Osteocyte (in vitro differentiated cells): ENCODE results near the gene MAP1B. TPM values are rescaled to one million over a fixed set of nuclear protein-coding genes. Genes with fewer than 3 reads are reported as not detected.
A peak's percentile ranks its signal among the peaks of the same experiment; 100 is the strongest.

Experiments used
- DNase-seq: peaks from one replicate; pipeline ENCODE4 v3.0.0; 2021; ENCODE audit warnings: mixed read lengths; ENCODE audit not compliant: unreplicated experiment; ENCODE audit errors: extremely low spot score
- H3K27ac Mint-ChIP-seq: one replicate; pipeline ENCODE4 v1.8.0; 2021; ENCODE audit warnings: mild to moderate bottlenecking, mixed read lengths; ENCODE audit not compliant: unreplicated experiment
- H3K27me3 Mint-ChIP-seq: one replicate; pipeline ENCODE4 v1.8.0; 2021; ENCODE audit warnings: mixed read lengths; ENCODE audit not compliant: unreplicated experiment
- H3K36me3 Mint-ChIP-seq: one replicate; pipeline ENCODE4 v1.8.0; 2021; ENCODE audit warnings: mixed read lengths; ENCODE audit not compliant: unreplicated experiment
- H3K4me1 Mint-ChIP-seq: one replicate; pipeline ENCODE4 v1.8.0; 2021; ENCODE audit warnings: mixed read lengths; ENCODE audit not compliant: unreplicated experiment
- H3K4me3 Mint-ChIP-seq: one replicate; pipeline ENCODE4 v1.8.0; 2021; ENCODE audit warnings: mild to moderate bottlenecking, moderate library complexity, mixed read lengths; ENCODE audit not compliant: unreplicated experiment
- H3K9me3 Mint-ChIP-seq: one replicate; pipeline ENCODE4 v1.8.0; 2021; ENCODE audit warnings: mixed read lengths; ENCODE audit not compliant: unreplicated experiment
- CTCF ChIP-seq: fragments of 200-600 bp; sonication (generic); IDR thresholded peaks from 2 replicates; pipeline ENCODE4 v1.5.0; 2021; ENCODE audit warnings: antibody characterized with exemption, mild to moderate bottlenecking, moderate library complexity
- total RNA-seq: library from RNA; stranded (reverse); gene quantifications from 2 replicates; pipeline ENCODE4 v1.2.1, GENCODE V29; 2021

Gene MAP1B
- total RNA-seq, 1 donor from 2014 or later: 189 TPM

- H3K27ac Mint-ChIP-seq: no peak overlapping the region
- H3K4me3 Mint-ChIP-seq: no peak overlapping the region
- H3K36me3 Mint-ChIP-seq: no peaks in the 10 kb centered on the region
- no peaks in the 10 kb centered on the region for H3K27me3 Mint-ChIP-seq
- no peak for TF ChIP-seq CTCF
- H3K9me3 Mint-ChIP-seq: no peaks in the 10 kb centered on the region
- no peak for DNase-seq
- H3K4me1 Mint-ChIP-seq: no peaks in the 10 kb centered on the region
These were observed 13.5 kb upstream of the MAP1B start for GRCh38 chr5:72093824-72094223.

GRCh38 chr5:72096602-72097188 lies 10.6 kb upstream of the MAP1B start:
- TF ChIP-seq CTCF: no peak
- Mint-ChIP-seq H3K27ac (no peak overlapping the region), H3K36me3 (peaks cover 2% of the 10 kb centered on the region)

GRCh38 chr5:72101828-72102227 lies 5.4 kb upstream of the MAP1B start:
- Mint-ChIP-seq H3K27ac (no peak overlapping the region), H3K36me3 (peaks cover 5% of the 10 kb centered on the region), H3K27me3 (no peaks in the 10 kb centered on the region), H3K4me3 (no peak overlapping the region), H3K4me1 (peaks cover 6% of the 10 kb centered on the region), H3K9me3 (no peaks in the 10 kb centered on the region)
- TF ChIP-seq CTCF: no peak
- DNase-seq: no peak

More at GRCh38 chr5:72096602-72097188, 10.6 kb upstream of the MAP1B start:
- H3K4me3 Mint-ChIP-seq: no peak overlapping the region
- H3K4me1 Mint-ChIP-seq: peaks cover 6% of the 10 kb centered on the region
- no peaks in the 10 kb centered on the region for H3K27me3 Mint-ChIP-seq
- no peaks in the 10 kb centered on the region for H3K9me3 Mint-ChIP-seq
- no peak for DNase-seq

GRCh38 chr5:72106817-72107130 lies 501 bp upstream of the MAP1B start:
- no peaks in the 10 kb centered on the region for H3K27me3 Mint-ChIP-seq

GRCh38 chr5:72107901-72108201 lies 576 bp downstream of the MAP1B start:
- H3K4me3 Mint-ChIP-seq: peak overlapping the region; percentile 89
- H3K4me1 Mint-ChIP-seq: peaks cover 43% of the 10 kb centered on the region
- H3K27me3 Mint-ChIP-seq: no peaks in the 10 kb centered on the region
- peak overlapping the region; percentile 90 for H3K27ac Mint-ChIP-seq
- peaks cover 13% of the 10 kb centered on the region for H3K36me3 Mint-ChIP-seq
- no peak for TF ChIP-seq CTCF
- H3K9me3 Mint-ChIP-seq: no peaks in the 10 kb centered on the region
- no peak for DNase-seq

More at GRCh38 chr5:72106817-72107130, 501 bp upstream of the MAP1B start:
- Mint-ChIP-seq H3K4me1 (peaks cover 33% of the 10 kb centered on the region), H3K4me3 (peak overlapping the region; percentile 89), H3K9me3 (no peaks in the 10 kb centered on the region), H3K36me3 (peaks cover 10% of the 10 kb centered on the region), H3K27ac (peak overlapping the region; percentile 90)
- no peak for DNase-seq
- no peak for TF ChIP-seq CTCF
